Stimulated activated CD4-positive, alpha-beta T cell treated with anti-CD3 and anti-CD28 coated beads, Interleukin-1b, Interleukin-23, amount 100 ng/mL, for 1 hour (primary cell): Measurements from ENCODE around the gene TSC22D1.
"Not testable (repeated sequence)": the region's sequence is repeated elsewhere in the genome, so short reads cannot be mapped to it uniquely, and the experiment has no call there.

Experiments
- DNase-seq, 2 donors: peaks; one replicate each; pipeline ENCODE4 v3.0.0-alpha.2; 2020; ENCODE audit warnings: low read depth in 2 of 2

Gene TSC22D1

DNA sequence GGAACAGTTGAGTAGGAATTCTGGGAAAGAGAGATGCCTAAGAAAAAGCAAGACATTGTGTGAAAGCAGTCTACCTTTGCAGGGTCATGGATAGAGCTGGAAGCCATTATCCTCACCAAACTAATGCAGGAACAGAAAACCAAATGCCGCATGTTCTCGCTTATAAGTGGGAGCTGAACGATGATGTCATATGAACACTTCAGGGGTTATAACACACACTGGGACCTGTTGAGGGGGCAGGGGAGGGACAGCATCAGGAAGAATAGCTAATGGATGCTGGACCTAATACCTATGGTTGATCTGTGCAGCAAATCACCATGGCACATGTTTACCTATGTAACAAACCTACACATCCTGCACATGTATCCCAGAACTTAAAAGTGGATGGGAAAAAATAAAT lies 69.9 kb downstream of the TSC22D1 start:
- no peak for DNase-seq

GRCh38 chr13:44504116-44504515 lies 72.0 kb downstream of the TSC22D1 start:
- DNase-seq, result no peak

DNA sequence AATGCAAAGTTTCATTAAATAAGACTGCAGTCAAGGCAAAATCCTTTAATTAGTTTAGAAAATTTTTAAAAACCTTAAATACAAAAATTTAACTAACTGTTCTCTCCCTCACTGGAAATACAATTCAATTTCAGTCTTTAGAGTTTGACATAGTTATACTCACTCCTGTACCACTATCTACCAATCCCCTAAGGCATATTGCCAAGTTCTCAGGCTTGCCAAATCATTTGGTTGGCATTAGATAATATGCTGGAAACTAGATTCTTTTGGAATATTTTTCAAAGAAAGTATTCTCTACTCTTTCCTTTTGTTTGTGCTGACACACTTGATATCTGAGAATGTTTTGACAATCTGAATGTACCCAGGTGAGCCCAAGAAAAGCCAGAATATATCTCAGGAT lies 77.2 kb downstream of the TSC22D1 start:
- DNase-seq, result no peak

DNA sequence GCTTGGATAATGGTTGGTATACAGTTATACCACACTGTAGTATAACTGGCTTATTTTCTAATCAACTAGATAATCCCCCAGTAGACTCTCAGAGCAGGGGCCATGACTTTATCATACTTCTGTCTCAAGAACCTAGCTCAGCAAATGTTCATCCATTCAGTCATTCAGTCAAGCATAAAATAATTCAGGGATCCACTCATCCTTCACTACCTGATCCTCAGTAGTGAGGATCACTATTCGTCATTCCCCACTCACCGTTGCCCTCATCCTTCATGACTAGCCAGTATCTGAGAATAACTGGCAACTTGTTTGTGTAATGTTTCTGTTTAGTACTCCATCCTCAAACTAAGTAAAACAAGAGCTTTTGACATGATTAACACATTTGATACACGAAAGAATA lies 77.6 kb downstream of the TSC22D1 start:
- no peak for DNase-seq

DNA sequence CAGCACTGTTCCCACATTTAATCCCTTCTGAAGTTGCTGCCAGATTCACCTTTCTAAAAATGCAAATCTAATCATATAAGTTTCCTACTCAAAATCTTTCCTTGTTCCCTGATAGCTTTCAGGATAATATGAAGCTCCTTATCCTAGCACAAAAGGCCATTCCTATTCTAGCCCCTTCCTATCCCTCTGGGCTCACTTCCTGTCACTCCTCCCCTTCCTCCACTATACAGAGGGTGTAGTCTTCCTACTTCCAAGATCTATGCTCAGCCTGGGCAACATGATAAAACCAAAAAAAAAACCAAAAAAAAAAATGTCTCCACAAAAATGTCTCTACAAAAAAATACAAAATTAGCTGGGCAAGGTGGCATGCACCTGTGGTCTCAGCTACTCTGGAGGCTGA lies 78.3 kb downstream of the TSC22D1 start:
- no peak for DNase-seq

- DNase-seq, result no peak
Observed at GRCh38 chr13:44493213-44493812, 82.8 kb downstream of the TSC22D1 start.

DNA sequence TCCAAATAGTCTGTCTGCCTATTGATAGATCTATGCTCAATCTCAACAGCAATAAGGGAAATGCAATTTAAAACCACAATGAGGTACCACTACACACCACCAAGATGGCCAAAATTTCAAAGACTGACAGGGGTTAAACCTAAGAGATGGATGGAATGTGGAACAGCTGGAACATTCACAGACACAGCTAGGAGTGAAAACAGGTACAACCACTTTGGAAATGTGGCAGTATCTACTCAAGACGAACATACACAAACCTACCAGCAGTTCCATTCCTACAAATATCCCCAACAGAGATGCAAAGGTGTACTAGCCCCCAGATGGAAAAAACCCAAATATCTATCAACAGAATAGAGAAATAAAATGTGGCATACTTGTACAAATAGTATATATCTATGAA lies 86.4 kb downstream of the TSC22D1 start:
- no peak for DNase-seq

GRCh38 chr13:44487989-44488388 lies 88.1 kb downstream of the TSC22D1 start:
- DNase-seq, result no peak

- no peak for DNase-seq
Observed at GRCh38 chr13:44484562-44485138, 91.5 kb downstream of the TSC22D1 start.

DNA sequence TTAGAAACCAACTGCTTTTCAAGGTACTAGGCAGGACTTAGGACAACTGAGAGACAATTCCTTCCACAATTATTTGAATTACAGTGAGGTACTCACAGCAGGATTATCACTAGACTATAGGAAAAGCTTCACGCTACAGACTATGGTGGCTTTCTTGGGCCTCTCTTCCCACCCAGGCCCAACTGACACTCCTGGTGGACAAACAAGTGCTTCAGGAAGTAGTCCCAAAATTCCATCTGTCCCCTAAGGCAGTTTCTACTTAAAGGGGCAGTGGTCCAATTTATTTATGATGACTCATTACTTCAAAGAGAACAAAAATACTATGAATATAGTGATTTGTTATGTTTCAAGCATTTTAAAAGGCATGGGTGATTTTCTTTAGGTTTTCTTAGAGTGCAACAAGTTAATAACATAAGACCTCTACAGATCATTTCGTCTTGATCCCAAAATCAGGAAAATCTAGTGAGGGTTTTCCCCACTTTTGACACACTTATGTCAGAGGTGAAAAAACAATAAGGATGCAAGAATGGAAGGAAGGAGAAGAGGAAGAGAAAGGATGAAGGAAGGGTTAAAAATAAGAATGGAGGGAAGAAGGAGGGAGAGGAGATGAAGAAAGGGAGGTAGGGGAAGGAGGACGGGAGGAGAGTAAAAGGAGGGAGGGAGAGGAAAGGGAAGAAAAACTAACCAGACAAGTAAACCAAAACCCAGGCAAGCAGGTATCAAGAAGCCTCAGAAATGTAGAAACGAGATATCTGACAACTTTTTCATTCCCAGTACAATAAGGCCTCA lies 101.8 kb downstream of the TSC22D1 start:
- no peak for DNase-seq

GRCh38 chr13:44471686-44472085 lies 104.4 kb downstream of the TSC22D1 start:
- no peak for DNase-seq

DNA sequence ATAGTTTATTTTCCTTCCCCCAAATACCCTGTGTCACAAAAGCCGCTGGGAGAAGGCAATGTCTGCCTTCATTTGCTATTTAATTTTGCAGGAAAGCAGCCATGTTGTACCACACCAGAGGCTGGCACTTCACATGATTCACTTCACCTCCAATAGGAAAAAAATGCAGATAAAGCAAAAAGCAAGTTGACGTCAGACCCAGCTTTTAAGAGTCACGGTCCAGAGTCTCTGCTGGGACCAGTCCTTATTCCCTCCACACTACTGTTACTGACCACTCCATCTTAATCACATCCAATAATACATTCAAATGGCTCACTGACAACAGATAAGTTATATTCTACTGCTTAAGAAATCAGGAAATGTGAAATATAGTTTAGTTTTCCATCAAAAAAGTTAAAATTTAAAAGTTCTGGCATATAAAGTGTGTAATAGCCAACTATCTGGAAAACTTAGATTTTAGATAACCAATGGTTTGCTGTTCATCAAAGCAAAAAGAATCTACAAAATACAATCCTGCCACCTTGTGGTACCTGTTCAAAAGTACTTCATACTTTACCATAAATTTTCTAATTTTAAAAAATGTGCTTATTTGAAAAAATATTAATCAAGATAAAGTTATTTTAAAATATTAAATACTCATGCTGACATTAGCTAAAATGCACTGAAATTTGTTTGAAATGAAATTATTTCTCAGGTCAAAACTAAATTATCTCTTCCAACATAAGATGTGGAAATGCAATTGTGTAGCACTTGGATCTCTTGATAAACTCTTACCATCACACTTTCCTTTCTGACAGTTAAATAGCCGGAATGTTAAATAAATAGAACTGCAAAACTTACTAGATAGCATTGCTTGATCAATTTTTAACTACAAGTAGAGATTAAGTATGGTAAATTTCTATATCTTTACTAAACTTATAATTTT lies 105.2 kb downstream of the TSC22D1 start:
- no peak for DNase-seq

DNA sequence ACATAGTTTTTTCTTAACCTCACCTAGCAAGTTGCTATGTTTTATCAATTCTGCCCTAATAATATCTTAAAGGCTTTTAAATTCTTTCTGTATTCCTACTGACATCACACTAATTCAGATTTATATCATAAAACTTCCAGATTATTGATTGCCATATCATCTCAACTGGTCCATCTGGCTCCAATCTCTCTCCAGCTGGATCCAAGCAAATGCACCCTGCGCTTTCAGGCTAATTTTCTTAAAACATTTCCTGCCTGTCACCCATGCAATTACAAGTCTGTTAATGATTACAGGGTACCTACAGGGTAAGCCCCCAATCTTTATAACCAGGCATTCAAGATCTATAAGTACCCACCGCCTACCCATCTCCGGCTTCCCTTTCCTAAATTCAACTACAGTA lies 107.3 kb downstream of the TSC22D1 start:
- no peak for DNase-seq

- DNase-seq, result no peak
Observed at GRCh38 chr13:44465318-44465717, 110.8 kb downstream of the TSC22D1 start.

- DNase-seq, result no peak
Observed at GRCh38 chr13:44464471-44464870, 111.7 kb downstream of the TSC22D1 start.

DNA sequence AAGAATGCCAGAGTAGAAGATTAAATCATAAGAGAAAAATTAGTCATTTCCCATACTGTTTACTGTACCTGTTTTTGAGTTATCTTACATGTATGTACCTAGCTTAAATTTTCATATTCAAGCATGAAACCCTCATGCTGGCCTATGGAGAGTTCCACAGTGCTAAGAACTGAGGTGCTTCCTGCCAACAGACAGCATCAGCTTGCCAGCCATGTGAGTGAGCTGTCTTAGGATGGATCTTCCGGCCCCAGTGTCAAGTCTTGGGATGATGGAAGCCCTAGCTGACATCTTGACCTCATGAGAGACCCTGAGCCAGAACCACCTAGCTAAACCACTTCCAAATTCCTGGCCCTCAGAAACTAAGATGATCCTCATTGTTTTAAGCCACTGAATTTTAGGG lies 112.4 kb downstream of the TSC22D1 start:
- no peak for DNase-seq

GRCh38 chr13:44459674-44460073 lies 116.5 kb downstream of the TSC22D1 start:
- DNase-seq, result no peak

- DNase-seq, result no peak
Observed at GRCh38 chr13:44458313-44458975, 117.7 kb downstream of the TSC22D1 start.

DNA sequence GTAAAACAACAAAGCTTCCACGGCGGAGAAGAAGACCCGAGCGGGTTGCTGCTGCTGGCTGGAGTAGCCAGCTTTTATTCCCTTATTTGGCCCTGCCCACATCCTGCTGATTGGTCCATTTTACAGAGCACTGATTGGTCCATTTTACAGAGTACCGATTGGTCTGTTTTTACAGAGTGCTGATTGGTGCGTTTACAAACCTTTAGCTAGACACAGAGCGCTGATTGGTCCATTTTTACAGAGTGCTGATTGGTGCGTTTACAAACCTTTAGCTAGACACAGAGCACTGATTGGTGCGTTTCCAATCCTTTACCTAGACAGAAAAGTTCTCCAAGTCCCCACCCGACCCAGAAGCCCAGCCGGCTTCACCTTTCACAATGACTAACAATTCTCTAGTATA lies 119.9 kb downstream of the TSC22D1 start:
- DNase-seq, result not testable (repeated sequence)

DNA sequence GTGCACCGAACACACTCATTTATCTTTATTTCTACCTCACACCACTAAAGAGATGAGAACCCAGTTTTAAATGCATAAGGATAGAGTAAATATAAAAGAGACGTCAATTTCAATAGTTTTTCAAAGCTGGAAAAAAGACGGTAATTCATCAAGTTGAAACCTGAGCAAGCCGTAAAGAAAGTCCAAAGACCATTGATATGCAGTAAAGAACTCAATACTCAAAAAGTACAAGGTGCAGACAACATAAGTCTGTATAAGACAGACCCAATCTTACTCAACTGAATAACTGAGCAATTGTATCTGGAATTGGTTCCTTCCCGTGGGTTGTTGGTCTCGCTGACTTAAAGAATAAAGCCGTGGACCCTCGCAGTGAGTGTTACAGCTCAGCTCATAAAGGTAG lies 120.4 kb downstream of the TSC22D1 start:
- no peak for DNase-seq

GRCh38 chr13:44453881-44454280 lies 122.2 kb downstream of the TSC22D1 start:
- no peak for DNase-seq

- no peak for DNase-seq
Observed at GRCh38 chr13:44453069-44453468, 123.1 kb downstream of the TSC22D1 start.
